GM12878 (cell line): Measurements from ENCODE around the gene CCDC134. TPM values are rescaled to one million over a fixed set of nuclear protein-coding genes. Genes with fewer than 3 reads are reported as not detected.

Experiments used
- ATAC-seq: fragments of 200-7000 bp; cut with Tn5 transposase; 3 replicates; pipeline ENCODE4 v1.9.1; 2020; ENCODE audit warnings: mild to moderate bottlenecking, moderate library complexity
- BruUV-seq: library from RNA; stranded (reverse); fragments of 400-500 nt; replicated peaks from 2 replicates; lab custom pipeline; 2021; lab: Mats Ljungman, UMichigan
- CTCF ChIA-PET: fragments of 300-600 bp; sonication (Branson Sonifier 250); formaldehyde crosslinking; extraction: SDS; loops from one replicate; lab custom pipeline; 2021; ENCODE audit warnings: inconsistent platforms; lab: Yijun Ruan, JAX
- POLR2A ChIA-PET: fragments of 350-600 bp; formaldehyde crosslinking; extraction: SDS; loops from one replicate; lab custom pipeline; 2021; ENCODE audit warnings: inconsistent platforms; lab: Charles Lee
- RAD21 ChIA-PET: fragments of 300-600 bp; sonication (Branson Sonifier 250); formaldehyde crosslinking; loops from one replicate; lab custom pipeline; 2023; ENCODE audit warnings: antibody characterized with exemption; ENCODE audit not compliant: unreplicated experiment; lab: Charles Lee
- SMC1A ChIA-PET: fragments of 300-600 bp; sonication (Branson Sonifier 250); formaldehyde crosslinking; loops from one replicate; lab custom pipeline; 2023; ENCODE audit not compliant: unreplicated experiment, uncharacterized antibody; lab: Charles Lee
- DNase-seq: peaks from one replicate; pipeline ENCODE4 v3.0.0-alpha.2; 2011; ENCODE audit warnings: low read depth, low spot score
- FAIRE-seq: peaks from 3 replicates; lab custom pipeline; 2011; peaks lifted over from hg19 to GRCh38; lab: Jason Lieb, UNC
- H2AFZ ChIP-seq: 2 replicates; pipeline ENCODE4 v1.6.0; 2011; ENCODE audit warnings: low read depth, low read length, control low read depth; ENCODE audit not compliant: control insufficient read depth
- H3K27ac ChIP-seq: 2 replicates; pipeline ENCODE4 v1.5.1; 2011; ENCODE audit warnings: control low read depth; ENCODE audit not compliant: control insufficient read depth, insufficient read depth
- H3K27me3 ChIP-seq, 2 experiments: replicated peaks in 1 of 2; 2 replicates each; pipeline versions ENCODE4 v1.6.0 to v1.6.1; 2011; ENCODE audit warnings: low read length in 1 of 2; ENCODE audit not compliant: control insufficient read depth in 2 of 2, insufficient read depth in 2 of 2
- H3K36me3 ChIP-seq, 2 experiments: 2 replicates each; pipeline ENCODE4 v1.5.1; 2011; ENCODE audit warnings: low read length in 1 of 2; ENCODE audit not compliant: control insufficient read depth in 2 of 2, insufficient read depth in 2 of 2
- H3K4me1 ChIP-seq: 2 replicates; pipeline ENCODE4 v1.6.1; 2011; ENCODE audit warnings: mild to moderate bottlenecking, low read length, moderate library complexity, mixed read lengths; ENCODE audit not compliant: control insufficient read depth, insufficient read depth
- H3K4me2 ChIP-seq: 2 replicates; pipeline ENCODE4 v1.6.0; 2011; ENCODE audit warnings: control low read depth; ENCODE audit not compliant: control insufficient read depth, insufficient read depth
- H3K4me3 ChIP-seq: fragments of 200-600 bp; sonication (generic); 2 replicates; pipeline ENCODE4 v1.5.1; 2016
- H3K79me2 ChIP-seq: 2 replicates; pipeline ENCODE4 v1.6.0; 2011; ENCODE audit warnings: low read length; ENCODE audit not compliant: control insufficient read depth, insufficient read depth
- H3K9ac ChIP-seq: 2 replicates; pipeline ENCODE4 v1.8.0; 2011; ENCODE audit warnings: low read length, control low read depth, mixed read lengths; ENCODE audit not compliant: control insufficient read depth, insufficient read depth
- H3K9me3 ChIP-seq: replicated peaks from 3 replicates; pipeline ENCODE4 v1.5.1; 2011; ENCODE audit warnings: mild to moderate bottlenecking, low read length; ENCODE audit not compliant: control insufficient read depth, insufficient read depth
- H4K20me1 ChIP-seq: 2 replicates; pipeline ENCODE4 v1.6.0; 2011; ENCODE audit not compliant: control insufficient read depth, insufficient read depth
- CBX5 ChIP-seq: sonication (generic); IDR thresholded peaks from 2 replicates; pipeline ENCODE4 v1.6.1; 2016; ENCODE audit warnings: low read depth, moderate library complexity, mild to moderate bottlenecking, inconsistent platforms
- ETV6 ChIP-seq, 2 experiments: fragments of 450-650 bp in 1 of 2; IDR thresholded peaks in 1 of 2; conservative IDR thresholded peaks in 1 of 2; 2 replicates each; pipeline ENCODE4 v1.6.1; 2014; ENCODE audit warnings: antibody characterized with exemption in 1 of 2, borderline replicate concordance in 1 of 2, low read depth in 1 of 2, mild to moderate bottlenecking in 1 of 2, moderate library complexity in 1 of 2
- HDAC6 ChIP-seq: fragments of 200-600 bp; sonication (generic); IDR thresholded peaks from one replicate; pipeline ENCODE4 v1.8.0; 2017; ENCODE audit warnings: antibody characterized with exemption; ENCODE audit not compliant: unreplicated experiment
- POU2F2 ChIP-seq: IDR thresholded peaks from 3 replicates; pipeline ENCODE4 v1.6.1; 2011; ENCODE audit warnings: low read depth, mild to moderate bottlenecking, low read length, borderline replicate concordance
- SP1 ChIP-seq: IDR thresholded peaks from one replicate; pipeline ENCODE4 v1.6.1; 2011; ENCODE audit warnings: low read depth, low read length
- YY1 ChIP-seq: IDR thresholded peaks from 2 replicates; pipeline ENCODE4 v1.6.1; 2011; ENCODE audit warnings: low read depth, mild to moderate bottlenecking, low read length
- ZNF217 ChIP-seq: fragments of 450-650 bp; IDR thresholded peaks from 2 replicates; pipeline ENCODE4 v1.6.1; 2017; ENCODE audit warnings: antibody characterized with exemption, mild to moderate bottlenecking
- ZNF24 ChIP-seq: fragments of 450-650 bp; IDR thresholded peaks from 2 replicates; pipeline ENCODE4 v1.6.1; 2017; ENCODE audit warnings: antibody characterized with exemption, mild to moderate bottlenecking
- WGBS: methylation state at CpG from one replicate; pipeline ENCODE4 v1.1.6; 2016; ENCODE audit warnings: low lambda C conversion rate; ENCODE audit not compliant: insufficient replicate concordance, insufficient coverage; ENCODE audit errors: missing lambda C conversion rate; 5-methylcytosine and 5-hydroxymethylcytosine counted together
- in situ Hi-C: fragments of 300-500 bp; cut with MboI; formaldehyde crosslinking; loops from 9 replicates; pipeline ENCODE4 v1.14.3; 2018; ENCODE audit warnings: mixed read lengths
- intact Hi-C: fragments of 100-400 bp; cut with micrococcal nuclease; formaldehyde crosslinking; loops from one replicate; pipeline ENCODE4 v1.14.2; 2022; ENCODE audit not compliant: unreplicated experiment
- polyA plus RNA-seq, 11 experiments: library from polyadenylated mRNA; depleted of rRNA in 4 of 11; unstranded in 6 of 11; stranded (reverse) in 5 of 11; fragments of >200 nt; fragmentation: Nextera tagmentation in 4 of 11; fragmentation: Illumina TruSeq in 1 of 11; extraction: Ambion mirVana in 4 of 11; extraction: Trizol in 1 of 11; gene quantifications; 1 replicate in 1 of 11; 2 replicates in 10 of 11; pipeline versions ENCODE4 v1.2.1 to v1.2.3, GENCODE V29; 2011 to 2016; ENCODE audit warnings: inconsistent platforms in 2 of 11, missing spikeins in 2 of 11, low read depth in 1 of 11
- total RNA-seq, 4 experiments: library from RNA; depleted of rRNA in 3 of 4; stranded (reverse); fragments of >200 nt in 3 of 4; fragmentation: Illumina TruSeq in 1 of 4; extraction: Trizol in 1 of 4; gene quantifications; 2 replicates each; pipeline versions ENCODE4 v1.2.1 to v1.2.3, GENCODE V29; 2013 to 2021
- TF ChIP-seq, protein P1 (sequence below): fragments of 450-650 bp; formaldehyde crosslinking; IDR thresholded peaks from 2 replicates; pipeline ENCODE4 v1.5.0; 2022; ENCODE audit warnings: mild to moderate bottlenecking, missing genetic modification characterization
- TF ChIP-seq, protein P2 (sequence below): IDR thresholded peaks from 2 replicates; pipeline ENCODE4 v1.6.1; 2012; ENCODE audit warnings: low read depth, low read length, improper control_type of control experiment

Gene CCDC134
- total and polyA plus RNA-seq, 10 of the 15 experiments (the other 5 are each of a cell fraction or from before 2014, with no cell fraction given) = 0.35 to 19.3 (median 11.8) TPM

DNA sequence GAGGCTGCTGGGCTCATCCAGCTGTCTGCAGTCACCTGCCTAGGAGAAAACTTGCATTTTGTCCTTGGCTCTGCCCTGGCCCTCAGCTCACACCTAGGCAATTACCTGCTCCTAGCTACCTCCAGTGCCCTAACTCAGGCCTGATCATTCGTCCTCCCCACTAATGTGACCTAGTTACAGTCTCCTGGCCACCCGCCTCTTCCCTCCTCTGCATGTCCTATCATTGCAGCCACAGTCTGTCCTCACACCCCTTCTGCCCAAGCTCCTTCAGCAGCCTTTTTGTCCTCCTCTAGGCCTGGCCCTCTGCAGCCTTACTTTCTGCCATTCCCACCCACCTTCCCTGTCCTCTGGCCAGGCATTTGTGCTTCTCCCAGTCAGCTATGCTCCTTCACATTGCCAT, 17.7 kb upstream of the CCDC134 start:
- FAIRE-seq = no peak
- CTCF ChIA-PET = interaction anchor here (0.7 to 4.8 kb wide), 9 partner anchors 15 to 330 kb away, joined by 3 to 47 read pairs (median 5); partner anchors contain the start of gene MEI1
- peaks cover 0 to 2% of the 10 kb centered on the region in 2 experiments; a peak in 1 of 4 replicates for H3K36me3 ChIP-seq
- no TSS peak for BruUV-seq
- WGBS = 68% methylated on average over 2 of the region's 2 CpGs
- H3K4me1 ChIP-seq = peaks cover 21% of the 10 kb centered on the region
- H3K79me2 ChIP-seq = peaks cover 18% of the 10 kb centered on the region
- H3K9me3 ChIP-seq = no peaks in the 10 kb centered on the region
- H3K27ac ChIP-seq = peak overlapping the region; percentile 54
- POLR2A ChIA-PET = interaction anchor here (0.6 to 10.4 kb wide), 7 partner anchors 16 to 162 kb away, joined by 3 to 172 read pairs (median 8); partner anchors contain the start of genes CCDC134, DESI1, SREBF2 and XRCC6
- H3K27me3 ChIP-seq = no peaks in the 10 kb centered on the region
- TF ChIP-seq HDAC6 (no peak), ZNF217 (no peak), POU2F2 (no peak), YY1 (no peak), ETV6 (conservative IDR thresholded peaks at IDR 0.05 in 1 of 2, IDR thresholded peaks at IDR 0.05 in 1 of 2; ENCODE audit: borderline replicate concordance in 1 of 2, low read depth in 1 of 2) (no peak), SP1 (no peak), CBX5 (no peak), ZNF24 (no peak)
- TF ChIP-seq, protein P1, sequence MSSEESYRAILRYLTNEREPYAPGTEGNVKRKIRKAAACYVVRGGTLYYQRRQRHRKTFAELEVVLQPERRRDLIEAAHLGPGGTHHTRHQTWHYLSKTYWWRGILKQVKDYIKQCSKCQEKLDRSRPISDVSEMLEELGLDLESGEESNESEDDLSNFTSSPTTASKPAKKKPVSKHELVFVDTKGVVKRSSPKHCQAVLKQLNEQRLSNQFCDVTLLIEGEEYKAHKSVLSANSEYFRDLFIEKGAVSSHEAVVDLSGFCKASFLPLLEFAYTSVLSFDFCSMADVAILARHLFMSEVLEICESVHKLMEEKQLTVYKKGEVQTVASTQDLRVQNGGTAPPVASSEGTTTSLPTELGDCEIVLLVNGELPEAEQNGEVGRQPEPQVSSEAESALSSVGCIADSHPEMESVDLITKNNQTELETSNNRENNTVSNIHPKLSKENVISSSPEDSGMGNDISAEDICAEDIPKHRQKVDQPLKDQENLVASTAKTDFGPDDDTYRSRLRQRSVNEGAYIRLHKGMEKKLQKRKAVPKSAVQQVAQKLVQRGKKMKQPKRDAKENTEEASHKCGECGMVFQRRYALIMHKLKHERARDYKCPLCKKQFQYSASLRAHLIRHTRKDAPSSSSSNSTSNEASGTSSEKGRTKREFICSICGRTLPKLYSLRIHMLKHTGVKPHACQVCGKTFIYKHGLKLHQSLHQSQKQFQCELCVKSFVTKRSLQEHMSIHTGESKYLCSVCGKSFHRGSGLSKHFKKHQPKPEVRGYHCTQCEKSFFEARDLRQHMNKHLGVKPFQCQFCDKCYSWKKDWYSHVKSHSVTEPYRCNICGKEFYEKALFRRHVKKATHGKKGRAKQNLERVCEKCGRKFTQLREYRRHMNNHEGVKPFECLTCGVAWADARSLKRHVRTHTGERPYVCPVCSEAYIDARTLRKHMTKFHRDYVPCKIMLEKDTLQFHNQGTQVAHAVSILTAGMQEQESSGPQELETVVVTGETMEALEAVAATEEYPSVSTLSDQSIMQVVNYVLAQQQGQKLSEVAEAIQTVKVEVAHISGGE (CRISPR knock-in tag) = no peak
- TF ChIP-seq, protein P2, sequence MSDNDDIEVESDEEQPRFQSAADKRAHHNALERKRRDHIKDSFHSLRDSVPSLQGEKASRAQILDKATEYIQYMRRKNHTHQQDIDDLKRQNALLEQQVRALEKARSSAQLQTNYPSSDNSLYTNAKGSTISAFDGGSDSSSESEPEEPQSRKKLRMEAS = no peak
- H3K4me2 ChIP-seq = peak overlapping the region; percentile 98
- H2AFZ ChIP-seq = no peak overlapping the region
- peak overlapping the region; percentile 76 for H3K4me3 ChIP-seq
- RAD21 ChIA-PET = interaction anchor here (1.0 to 4.4 kb wide), 8 partner anchors 10 to 157 kb away, joined by 3 to 56 read pairs (median 10); partner anchors contain the start of genes CCDC134 and MEI1
- intact Hi-C loops = no loop called here
- in situ Hi-C loops = no loop called here
- peak overlapping the region; percentile 16; the same call in 1 of the 2 replicates for H3K9ac ChIP-seq
- SMC1A ChIA-PET = interaction anchor here (0.6 to 5.4 kb wide), 6 partner anchors 10 to 85 kb away, joined by 3 to 57 read pairs (median 21); partner anchors contain the start of genes CCDC134 and MEI1
- no peak for ATAC-seq
- no peak for DNase-seq
- no peaks in the 10 kb centered on the region for H4K20me1 ChIP-seq
